Stimulated activated CD4-positive, alpha-beta T cell treated with anti-CD3 and anti-CD28 coated beads, Interleukin-15, amount 100 ng/mL, for 24 hours (primary cell): ENCODE data around the gene OR14A2.
"Not testable (repeated sequence)": the region's sequence is repeated elsewhere in the genome, so short reads cannot be mapped to it uniquely, and the experiment has no call there.

Experiments used
- DNase-seq: peaks from one replicate; pipeline ENCODE4 v3.0.0-alpha.2; 2020

Gene OR14A2

DNA sequence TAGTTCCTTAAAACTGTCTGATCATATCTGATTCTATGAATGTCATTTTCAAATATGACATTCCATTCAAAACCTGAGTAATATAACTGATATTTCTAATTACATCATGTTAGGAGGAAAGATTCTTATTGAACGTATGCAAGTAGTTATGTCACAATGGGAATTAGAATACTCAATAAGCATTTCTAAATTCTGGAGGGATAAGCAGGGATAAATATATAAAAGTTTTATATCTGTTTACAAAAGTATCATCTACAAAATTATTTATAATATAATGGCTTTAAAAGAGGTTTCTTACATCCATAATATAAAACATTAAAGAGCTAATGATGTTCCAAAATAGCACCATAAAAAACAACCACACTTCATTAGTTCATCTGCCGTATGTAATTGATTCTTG lies at the start of gene OR14A2:
Gene OR14A2, minus strand, starts transcription at position 101 of the 400 bp plus-strand sequence.
- no peak for DNase-seq

DNA sequence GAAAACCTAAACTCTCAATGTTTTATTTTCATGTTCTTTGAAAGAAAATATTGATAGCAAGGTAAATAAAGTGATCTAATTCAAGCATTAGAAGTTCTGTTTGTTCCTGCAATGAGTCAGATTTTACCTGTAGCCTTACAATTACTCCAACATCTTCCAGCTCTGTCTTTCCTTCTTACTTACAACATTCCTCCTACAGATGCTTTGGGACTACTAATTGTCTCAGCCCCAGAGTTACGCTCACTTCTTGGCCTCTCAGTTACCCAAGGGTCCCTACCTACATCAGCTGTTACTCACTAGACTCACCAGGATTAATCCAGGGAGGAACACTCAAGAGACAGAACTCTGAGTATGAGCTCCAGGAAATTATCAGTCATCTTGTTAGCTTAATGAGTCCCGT lies 49.6 kb upstream of the OR14A2 start:
- DNase-seq, result no peak

DNA sequence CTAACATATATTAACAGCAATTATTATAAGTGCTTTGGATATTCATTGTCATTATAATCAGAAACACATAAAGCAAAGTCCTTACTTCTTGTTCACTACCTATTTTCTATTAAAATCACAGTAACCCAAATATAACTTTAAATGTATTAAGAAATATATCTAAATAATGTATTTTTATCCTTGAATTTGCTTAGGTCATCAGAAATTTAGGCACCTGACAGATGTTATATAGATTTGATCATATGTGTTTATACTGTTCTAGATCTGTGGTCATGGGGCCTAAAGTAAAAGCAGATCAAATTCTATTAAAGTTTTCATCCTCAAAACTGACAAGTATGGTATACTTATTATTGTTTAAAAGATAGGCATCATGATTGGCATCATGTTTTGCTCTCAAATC lies 21.7 kb upstream of the OR14A2 start:
- no peak for DNase-seq

DNA sequence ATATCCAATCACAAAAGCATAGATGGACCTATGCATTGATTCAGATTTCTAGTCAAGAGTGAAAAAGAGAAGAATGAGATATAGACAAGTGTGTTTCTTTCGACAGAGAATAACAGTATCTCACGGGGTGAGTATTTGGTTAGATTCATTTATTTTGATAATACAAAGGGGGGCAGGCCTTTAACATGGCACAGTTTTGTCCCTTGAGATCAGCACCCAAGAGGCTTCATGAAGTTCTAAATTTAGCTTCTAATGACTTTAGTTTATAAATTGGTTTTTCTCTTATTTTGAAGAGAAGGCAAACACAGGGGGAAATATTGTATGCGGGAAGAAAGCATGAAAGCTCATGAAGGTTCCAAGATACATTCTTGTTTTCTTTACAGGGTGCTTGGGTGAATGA lies 12.5 kb upstream of the OR14A2 start, which contains the start of gene OR1C1:
Gene OR1C1, minus strand, starts transcription at position 101 of the 400 bp plus-strand sequence. CDS start 2,150 bp downstream, outside the sequence.
- no peak for DNase-seq

DNA sequence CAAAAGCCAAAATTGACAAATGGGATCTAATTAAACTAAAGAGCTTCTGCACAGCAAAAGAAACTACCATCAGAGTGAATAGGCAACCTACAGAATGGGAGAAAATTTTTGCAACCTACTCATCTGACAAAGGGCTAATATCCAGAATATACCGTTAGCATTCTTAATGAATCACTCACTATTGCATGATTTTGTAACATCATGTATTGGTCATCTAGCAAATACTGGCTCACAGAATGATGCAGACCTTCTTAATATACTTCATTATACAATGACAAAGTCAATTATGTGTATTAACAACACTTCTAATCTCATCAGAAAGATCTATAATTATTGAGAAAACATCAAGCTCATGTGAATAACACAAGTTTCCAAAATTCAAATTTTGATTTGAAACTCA lies 6.4 kb upstream of the OR14A2 start:
- DNase-seq, result not testable (repeated sequence)

DNA sequence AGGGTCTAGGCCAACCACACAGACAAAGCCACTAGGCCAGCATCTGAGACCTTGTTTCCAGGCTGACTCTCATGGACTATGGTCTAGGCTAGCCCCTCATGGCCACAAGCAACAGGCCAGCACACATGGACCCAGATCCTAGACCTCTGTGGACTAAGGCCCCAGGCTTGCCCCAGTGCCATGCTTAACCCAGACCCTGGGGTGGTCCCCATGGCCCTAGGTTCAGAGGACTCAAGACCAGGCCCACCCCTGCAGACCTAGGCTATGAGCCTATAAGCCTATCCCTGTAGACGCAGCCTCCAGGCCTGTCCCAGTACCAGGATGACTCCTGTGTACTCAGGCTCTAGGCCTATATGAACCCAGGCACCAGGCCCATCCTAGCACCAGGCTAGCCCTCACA lies 1.9 kb upstream of the OR14A2 start:
- DNase-seq, result no peak

DNA sequence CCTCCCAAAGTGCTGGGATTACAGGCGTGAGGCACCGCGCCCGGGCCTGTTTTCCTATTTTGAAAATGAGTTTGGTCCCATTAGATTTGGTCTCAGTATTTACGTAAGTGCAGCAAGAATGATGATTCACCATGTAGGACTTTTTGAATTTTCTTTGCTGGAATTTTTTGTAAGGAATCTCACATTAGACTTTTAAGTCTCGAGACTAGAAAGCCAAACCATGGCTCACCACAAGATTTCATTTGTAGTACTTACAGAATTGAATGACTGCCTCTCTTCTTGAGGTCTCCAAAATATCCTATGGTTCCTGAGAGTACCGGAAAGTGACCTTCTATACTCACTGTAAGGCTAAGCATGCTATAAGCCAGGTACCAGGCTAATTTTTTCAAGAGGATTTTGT lies 325 bp downstream of the OR14A2 start:
- no peak for DNase-seq

DNA sequence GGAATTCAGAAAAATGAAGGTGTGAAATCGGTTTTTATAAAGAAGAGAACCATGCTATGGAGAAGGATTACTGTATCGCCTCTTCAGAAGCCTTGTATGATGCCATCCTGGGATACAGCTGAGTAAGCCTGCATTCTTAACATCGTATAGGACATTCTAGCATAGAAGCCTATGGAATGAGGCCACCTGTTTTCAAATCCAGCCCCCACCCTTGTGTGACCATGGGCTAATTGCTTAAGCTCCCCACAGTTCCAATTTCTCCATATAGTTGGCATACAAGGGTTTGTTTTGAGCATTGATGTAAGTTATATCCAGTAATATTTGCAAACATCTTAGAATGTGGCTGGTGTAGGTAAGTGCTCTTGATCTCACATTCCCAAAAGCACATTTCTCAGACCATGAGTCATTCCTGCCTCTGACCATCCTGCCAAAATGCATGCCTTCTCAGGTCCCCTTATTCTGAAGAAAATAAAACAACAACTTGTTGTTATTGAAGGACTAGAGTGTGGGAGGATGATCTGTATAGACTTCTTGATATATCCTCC lies 1.5 kb downstream of the OR14A2 start:
- no peak for DNase-seq

DNA sequence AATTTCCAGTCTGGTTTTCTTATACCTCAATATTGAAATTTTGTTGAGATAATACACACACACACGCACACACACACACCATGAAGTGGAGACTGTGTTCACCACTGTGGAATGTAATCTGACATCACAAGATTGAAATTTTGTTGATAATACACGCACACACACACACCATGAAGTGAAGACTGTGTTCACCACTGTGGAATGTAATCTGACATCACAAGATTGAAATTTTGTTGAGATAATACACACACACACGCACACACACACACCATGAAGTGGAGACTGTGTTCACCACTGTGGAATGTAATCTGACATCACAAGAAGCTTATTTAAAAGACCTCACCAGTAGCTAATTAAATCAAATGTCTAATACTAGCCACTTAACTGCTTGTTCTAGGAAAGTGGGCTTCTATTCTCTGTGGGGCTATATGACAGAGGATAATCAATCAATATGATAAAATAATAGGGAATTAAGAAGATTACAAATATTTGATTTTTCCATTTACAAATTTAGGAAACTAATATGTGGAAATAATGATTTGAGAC lies 5.7 kb downstream of the OR14A2 start:
- not testable (repeated sequence) for DNase-seq

DNA sequence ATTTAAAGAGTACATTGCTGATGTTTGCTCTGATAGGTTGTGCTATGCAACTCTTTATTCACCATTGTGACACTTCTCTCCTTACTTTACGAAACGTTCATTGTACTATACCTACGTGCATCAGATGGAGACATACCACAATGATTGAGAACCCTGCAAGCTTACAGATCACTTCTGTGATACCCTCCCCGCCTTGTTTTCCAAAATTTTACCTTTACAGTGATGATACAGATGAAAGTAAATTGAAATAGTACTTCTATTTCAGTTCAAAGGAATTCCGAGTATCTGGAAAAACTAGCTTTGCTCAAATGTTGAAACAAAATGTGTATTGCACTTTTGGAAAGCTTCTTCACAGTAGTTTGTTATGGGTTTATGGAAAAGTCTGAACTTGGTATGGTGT lies 6.2 kb downstream of the OR14A2 start:
- DNase-seq, result no peak

DNA sequence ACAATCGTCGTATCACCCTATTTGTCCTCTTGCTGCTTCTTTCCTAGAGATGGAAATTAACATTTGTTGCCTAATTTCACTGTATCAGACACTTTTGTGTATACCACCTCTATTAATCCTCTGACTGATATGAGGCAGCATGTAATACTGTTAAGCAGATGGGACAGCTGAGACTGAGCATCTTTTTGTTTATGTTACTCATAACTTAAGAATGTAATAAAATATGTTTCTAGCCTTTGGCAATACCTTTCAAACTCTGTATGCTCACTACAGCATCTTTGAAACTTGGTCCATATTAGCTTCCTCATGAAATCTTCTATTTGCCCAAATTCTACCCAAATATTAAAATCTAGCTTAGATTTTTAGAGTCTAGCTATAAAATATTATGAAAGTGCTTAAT lies 7.2 kb downstream of the OR14A2 start:
- DNase-seq, result no peak

DNA sequence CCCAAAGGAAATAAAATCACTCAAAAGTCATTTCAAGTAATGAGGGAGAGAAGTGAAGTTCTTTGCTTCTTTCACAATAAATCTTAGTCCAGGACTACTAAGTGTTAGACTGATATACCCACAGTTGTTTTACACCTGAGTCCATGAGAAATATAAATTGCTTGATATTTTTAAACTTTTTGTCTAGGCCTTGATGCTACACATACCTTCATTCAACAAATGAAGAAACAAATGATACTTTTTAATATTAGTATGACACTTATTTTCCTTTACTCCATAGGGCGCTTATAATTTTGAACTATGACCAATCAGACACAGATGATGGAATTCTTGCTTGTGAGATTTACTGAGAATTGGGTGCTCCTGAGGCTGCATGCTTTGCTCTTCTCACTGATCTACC lies 9.6 kb downstream of the OR14A2 start, which contains the start of gene OR14K1:
Gene OR14K1, plus strand, starts transcription at position 301 of the 400 bp plus-strand sequence. Its CDS starts 0 bp downstream, at position 301.
- no peak for DNase-seq

DNA sequence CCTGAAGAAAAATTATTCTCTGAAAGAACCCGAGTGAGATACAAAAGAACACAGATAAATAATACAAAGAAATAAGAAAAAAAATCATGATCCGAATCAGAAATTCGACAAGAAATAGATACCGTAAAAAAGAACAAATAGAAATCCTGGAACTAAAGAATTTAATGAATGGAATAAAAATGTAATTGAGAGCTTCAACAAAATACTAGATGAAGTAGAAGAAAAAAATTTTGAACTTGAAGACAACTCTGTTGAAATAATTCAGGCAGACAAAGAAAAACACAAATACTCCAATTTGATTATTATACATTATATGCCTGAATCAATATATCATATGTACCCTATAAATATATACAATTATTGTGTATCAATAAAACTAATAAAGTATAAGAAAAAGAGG lies 26.7 kb downstream of the OR14A2 start:
- DNase-seq, result no peak

DNA sequence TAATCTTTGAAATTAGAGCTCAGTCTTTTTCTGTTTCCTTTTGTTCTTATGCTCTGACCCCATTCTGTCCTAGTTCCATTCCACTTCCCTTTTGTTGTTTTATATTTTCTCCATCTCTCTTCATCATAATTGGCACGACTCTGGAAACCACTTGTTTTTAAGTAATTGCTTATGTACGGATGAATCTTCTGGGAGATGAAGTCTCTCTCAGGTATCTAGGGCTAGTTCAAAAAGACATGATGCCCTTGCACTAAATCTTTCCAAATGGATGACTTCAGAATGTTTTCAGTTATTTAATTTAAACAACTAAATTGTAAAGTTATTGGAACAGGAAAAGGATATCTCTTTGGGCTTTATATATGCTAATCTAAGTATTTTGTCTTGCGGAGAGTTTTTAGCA lies 31.4 kb downstream of the OR14A2 start, which contains the start of gene OR6F1:
Gene OR6F1, minus strand, starts transcription at position 101 of the 400 bp plus-strand sequence. CDS start 3,891 bp downstream, outside the sequence.
- no peak for DNase-seq

DNA sequence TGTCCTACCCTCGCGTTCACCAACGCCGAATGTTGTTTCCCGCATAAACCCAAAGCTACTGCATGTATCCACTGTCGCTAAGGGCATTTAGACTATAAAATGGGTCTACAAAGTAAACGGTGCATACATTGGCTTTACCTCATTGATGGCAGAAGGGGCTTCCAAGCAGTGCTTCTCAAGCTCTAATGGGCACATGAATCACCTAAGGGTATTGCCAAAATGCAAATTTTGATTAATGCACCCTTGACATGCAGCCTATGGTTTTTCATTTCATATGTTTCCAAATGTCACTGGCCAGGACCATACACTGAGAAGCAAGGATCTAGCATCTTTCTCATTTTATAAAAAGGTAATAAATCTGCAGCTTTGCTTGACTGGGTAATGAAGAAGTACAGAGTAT lies 34.2 kb downstream of the OR14A2 start:
- DNase-seq, result no peak

DNA sequence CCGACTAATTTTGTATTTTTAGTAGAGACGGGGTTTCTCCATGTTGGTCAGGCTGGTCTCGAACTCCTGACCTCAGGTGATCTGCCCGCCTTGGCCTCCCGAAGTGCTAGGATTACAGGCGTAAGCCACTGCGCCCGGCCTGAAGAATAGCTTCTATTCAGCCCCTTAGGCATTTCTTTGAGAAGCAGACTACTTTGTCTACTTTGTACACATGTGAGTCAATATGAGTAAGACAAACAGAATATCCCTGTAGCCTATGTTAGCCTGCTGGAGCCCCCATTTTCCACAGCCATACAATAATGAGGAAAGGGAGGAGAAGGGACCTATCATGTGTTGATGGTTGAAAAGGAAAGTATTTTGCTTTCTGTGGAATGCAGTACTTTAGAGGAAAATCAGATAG lies 37.3 kb downstream of the OR14A2 start:
- DNase-seq, result not testable (repeated sequence)

DNA sequence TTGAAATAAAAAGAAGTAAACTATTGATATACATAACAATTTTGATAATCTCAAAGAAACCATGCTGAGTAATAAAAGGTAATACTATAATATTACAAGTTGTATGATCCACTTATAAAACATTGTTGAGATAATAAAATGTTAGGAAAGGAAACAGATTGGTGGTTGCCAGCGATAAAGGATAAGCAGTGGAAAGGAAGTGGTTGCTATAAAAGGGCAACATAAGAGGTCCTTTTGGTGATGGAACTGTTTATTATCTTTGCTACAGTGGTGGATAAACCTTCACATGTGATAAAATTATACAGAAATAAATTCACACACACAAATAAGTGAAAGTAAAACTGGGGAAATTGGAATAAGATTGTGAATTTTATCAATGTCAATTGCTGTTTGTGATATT lies 46.6 kb downstream of the OR14A2 start:
- DNase-seq, result no peak

DNA sequence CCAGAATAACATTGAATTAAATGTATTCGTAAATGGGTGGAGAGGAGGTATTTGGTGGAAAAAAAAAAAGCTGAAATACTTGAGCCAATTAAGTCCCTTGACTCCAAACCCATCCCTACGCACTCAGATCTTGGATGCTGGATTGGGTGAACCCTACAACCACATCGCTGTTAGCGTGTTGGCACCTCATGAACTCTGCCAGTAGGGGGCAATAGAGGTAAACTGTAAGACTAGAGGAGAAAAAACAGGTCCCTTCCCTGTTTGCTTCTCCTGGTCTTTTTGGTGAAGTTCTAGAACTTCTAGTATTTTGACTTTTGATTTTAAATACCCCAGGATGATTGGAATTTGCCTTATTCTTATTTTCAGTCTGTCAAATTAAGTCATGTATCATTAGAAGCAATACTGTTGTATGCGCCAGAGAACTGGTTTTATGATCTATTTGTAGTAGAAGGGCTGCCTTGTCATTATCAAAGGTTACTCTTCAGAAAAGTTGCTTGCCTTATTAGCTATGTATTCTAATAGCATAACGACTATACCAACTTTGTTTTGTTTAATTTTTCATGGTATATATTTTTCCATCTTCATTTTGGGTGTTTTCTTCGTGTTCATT lies 66.5 kb downstream of the OR14A2 start:
- DNase-seq, result peak; percentile 51

DNA sequence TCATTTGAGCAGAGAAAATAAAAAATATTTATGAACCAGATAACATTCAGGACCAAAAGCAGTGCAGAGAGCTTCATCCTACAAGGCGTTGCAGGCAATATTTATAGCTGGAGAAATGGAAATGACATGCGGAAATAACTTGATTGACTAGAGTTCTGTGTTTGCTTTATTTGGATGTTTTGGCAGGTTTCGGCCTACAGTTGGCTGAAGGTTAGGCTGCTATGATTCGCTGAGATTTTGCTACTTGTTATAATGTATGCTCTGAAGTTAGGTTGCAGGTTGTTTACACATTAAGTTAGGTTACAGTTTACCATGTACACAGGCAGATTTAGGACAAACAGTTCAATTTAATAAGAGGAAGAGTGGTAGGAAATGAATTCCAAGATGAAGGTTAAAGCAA lies 67.8 kb downstream of the OR14A2 start:
- DNase-seq, result no peak

DNA sequence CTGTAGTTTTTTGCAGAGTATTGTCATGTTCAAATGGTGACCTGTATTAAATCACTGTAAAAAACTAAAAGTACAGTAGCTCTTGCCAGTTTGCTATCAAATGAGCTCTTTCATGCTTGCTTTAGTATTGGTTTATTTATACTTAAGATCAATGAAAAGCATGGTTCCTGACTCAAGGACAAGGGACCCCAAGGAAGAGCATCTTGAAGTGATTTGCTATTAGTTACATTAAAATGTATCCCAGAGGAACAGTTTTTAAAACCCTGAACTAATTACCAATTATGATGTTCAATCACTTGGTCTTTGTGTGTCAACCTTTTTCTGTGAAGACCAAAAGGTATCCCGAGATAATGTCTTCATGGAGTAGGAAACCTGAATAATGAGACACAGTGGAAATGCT lies 68.3 kb downstream of the OR14A2 start, which contains the start of gene OR13G1:
Gene OR13G1, minus strand, starts transcription at position 101 of the 400 bp plus-strand sequence. CDS start 6,698 bp downstream, outside the sequence.
- DNase-seq, result no peak
